Activated naive CD4-positive, alpha-beta T cell treated with anti-CD3 and anti-CD28 coated beads, Interleukin-2, amount 50 U/mL, for 16 hours (primary cell): ENCODE results near the gene CDK6.

ENCODE experiments used
- DNase-seq: peaks from one replicate; pipeline ENCODE4 v3.0.0-alpha.2; 2020

CDK6 gene

GRCh38 chr7:92843781-92844180 lies 7.4 kb upstream of the CDK6 start:
- no peak for DNase-seq

- DNase-seq: no peak
Observed at GRCh38 chr7:92843034-92843760, 6.8 kb upstream of the CDK6 start.

GRCh38 chr7:92841192-92841591 lies 4.8 kb upstream of the CDK6 start:
- no peak for DNase-seq

- DNase-seq: no peak
Observed at GRCh38 chr7:92840316-92840715, 3.9 kb upstream of the CDK6 start.

GRCh38 chr7:92839901-92840300 lies 3.5 kb upstream of the CDK6 start:
- DNase-seq: no peak

- no peak for DNase-seq
Observed at GRCh38 chr7:92838934-92839333, 2.6 kb upstream of the CDK6 start.

- DNase-seq: no peak
Observed at GRCh38 chr7:92837000-92837749, 802 bp upstream of the CDK6 start.

- DNase-seq: peak; percentile 66
Observed at GRCh38 chr7:92835851-92836488, 403 bp downstream of the CDK6 start.

- peak; percentile 65 for DNase-seq
Observed at GRCh38 chr7:92835261-92835850, 1.0 kb downstream of the CDK6 start.

- DNase-seq: peak; percentile 23
Observed at GRCh38 chr7:92834507-92835260, 1.7 kb downstream of the CDK6 start.

- DNase-seq: peak; percentile 85
Observed at GRCh38 chr7:92833766-92834506, 2.4 kb downstream of the CDK6 start.

- DNase-seq: peak; percentile 92
Observed at GRCh38 chr7:92833024-92833765, 3.2 kb downstream of the CDK6 start.

- DNase-seq: no peak
Observed at GRCh38 chr7:92832534-92833023, 3.8 kb downstream of the CDK6 start.

GRCh38 chr7:92831716-92832533 lies 4.4 kb downstream of the CDK6 start:
- no peak for DNase-seq

- DNase-seq: no peak
Observed at GRCh38 chr7:92830532-92831110, 5.8 kb downstream of the CDK6 start.

- DNase-seq: no peak
Observed at GRCh38 chr7:92830027-92830426, 6.3 kb downstream of the CDK6 start.

GRCh38 chr7:92827464-92828120 lies 8.8 kb downstream of the CDK6 start:
- no peak for DNase-seq

GRCh38 chr7:92826258-92826938 lies 10.0 kb downstream of the CDK6 start:
- DNase-seq: no peak
